ENCODE results near the gene DGKQ.

DNA sequence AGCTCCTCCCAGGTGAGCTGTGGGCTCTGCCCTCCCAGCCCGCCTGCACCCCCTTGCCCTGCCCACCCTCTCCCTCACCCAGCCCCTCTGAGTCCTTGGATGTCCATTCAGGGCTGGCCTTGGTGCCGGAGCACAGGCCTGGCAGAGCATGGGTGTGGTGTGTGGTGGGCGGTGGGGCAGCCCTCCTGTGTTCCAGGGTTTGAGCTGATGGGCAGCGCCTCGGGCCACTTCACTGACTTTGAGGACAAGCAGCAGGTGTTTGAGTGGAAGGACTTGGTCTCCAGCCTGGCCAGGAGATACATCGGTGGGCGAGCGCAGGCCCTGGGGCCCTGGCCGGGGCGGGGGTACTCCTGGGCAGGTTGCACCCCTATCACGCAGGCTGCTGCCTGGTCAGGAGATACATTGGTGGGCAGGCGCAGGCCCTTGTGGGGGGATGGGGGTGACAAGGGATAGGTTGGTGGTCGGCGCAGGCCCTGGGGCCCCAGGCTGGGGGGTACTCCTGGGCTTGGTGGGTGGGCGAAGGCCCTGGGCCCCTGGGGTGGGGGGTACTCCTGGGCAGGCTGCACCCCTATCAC is 27.4 kb upstream of the DGKQ start:
- TF ChIP-seq TAF1 (IDR thresholded peaks at IDR 0.05; ENCODE audit: borderline replicate concordance, insufficient read depth, low read length) (no peak), POLR2AphosphoS5 (IDR thresholded peaks at IDR 0.05; ENCODE audit: low read depth, low read length) (no peak), SIN3A (IDR thresholded peaks at IDR 0.05; ENCODE audit: borderline replicate concordance, insufficient read depth, low read length) (no peak), FOXP2 (optimal IDR thresholded peaks at IDR 0.05; ENCODE audit: borderline replicate concordance, extremely low read depth, extremely low read length, insufficient read depth) (no peak)
- TF ChIP-seq, protein P1, sequence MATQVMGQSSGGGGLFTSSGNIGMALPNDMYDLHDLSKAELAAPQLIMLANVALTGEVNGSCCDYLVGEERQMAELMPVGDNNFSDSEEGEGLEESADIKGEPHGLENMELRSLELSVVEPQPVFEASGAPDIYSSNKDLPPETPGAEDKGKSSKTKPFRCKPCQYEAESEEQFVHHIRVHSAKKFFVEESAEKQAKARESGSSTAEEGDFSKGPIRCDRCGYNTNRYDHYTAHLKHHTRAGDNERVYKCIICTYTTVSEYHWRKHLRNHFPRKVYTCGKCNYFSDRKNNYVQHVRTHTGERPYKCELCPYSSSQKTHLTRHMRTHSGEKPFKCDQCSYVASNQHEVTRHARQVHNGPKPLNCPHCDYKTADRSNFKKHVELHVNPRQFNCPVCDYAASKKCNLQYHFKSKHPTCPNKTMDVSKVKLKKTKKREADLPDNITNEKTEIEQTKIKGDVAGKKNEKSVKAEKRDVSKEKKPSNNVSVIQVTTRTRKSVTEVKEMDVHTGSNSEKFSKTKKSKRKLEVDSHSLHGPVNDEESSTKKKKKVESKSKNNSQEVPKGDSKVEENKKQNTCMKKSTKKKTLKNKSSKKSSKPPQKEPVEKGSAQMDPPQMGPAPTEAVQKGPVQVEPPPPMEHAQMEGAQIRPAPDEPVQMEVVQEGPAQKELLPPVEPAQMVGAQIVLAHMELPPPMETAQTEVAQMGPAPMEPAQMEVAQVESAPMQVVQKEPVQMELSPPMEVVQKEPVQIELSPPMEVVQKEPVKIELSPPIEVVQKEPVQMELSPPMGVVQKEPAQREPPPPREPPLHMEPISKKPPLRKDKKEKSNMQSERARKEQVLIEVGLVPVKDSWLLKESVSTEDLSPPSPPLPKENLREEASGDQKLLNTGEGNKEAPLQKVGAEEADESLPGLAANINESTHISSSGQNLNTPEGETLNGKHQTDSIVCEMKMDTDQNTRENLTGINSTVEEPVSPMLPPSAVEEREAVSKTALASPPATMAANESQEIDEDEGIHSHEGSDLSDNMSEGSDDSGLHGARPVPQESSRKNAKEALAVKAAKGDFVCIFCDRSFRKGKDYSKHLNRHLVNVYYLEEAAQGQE (IDR thresholded peaks at IDR 0.05; ENCODE audit: insufficient read depth in 1 of 2, low read depth in 2 of 2, low read length in 2 of 2), result no peak
